K562 (cell line): Measurements from ENCODE around the gene PGAP2. TPM values are rescaled to one million over a fixed set of nuclear protein-coding genes. Genes with fewer than 3 reads are reported as not detected.

Experiments
- BCL6 ChIP-seq: fragments of 250-450 bp; sonication (Bioruptor Pico); IDR thresholded peaks from 2 replicates; pipeline ENCODE4 v1.4.0; 2020
- FOXM1 ChIP-seq, 2 experiments: fragments of 450-650 bp in 1 of 2; sonication (generic) in 1 of 2; formaldehyde crosslinking in 1 of 2; IDR thresholded peaks; 2 replicates each; pipeline versions ENCODE4 v1.6.1 to v1.9.0; 2017 to 2022; ENCODE audit warnings: low read depth in 2 of 2, mild to moderate bottlenecking in 2 of 2, missing genetic modification reagents in 1 of 2, moderate library complexity in 1 of 2
- MGA ChIP-seq: fragments of 450-650 bp; IDR thresholded peaks from 2 replicates; pipeline ENCODE4 v1.6.1; 2016; ENCODE audit warnings: mild to moderate bottlenecking, moderate library complexity
- NCOR1 ChIP-seq: fragments of 450-650 bp; IDR thresholded peaks from 2 replicates; pipeline ENCODE4 v1.6.1; 2016; ENCODE audit warnings: mild to moderate bottlenecking, moderate library complexity
- PREB ChIP-seq: sonication (generic); formaldehyde crosslinking; IDR thresholded peaks from 2 replicates; pipeline ENCODE4 v1.8.1; 2023; ENCODE audit warnings: mild to moderate bottlenecking, missing genetic modification reagents
- SIRT6 ChIP-seq: IDR thresholded peaks from one replicate; pipeline ENCODE4 v1.6.1; 2012; ENCODE audit warnings: low read depth, mild to moderate bottlenecking, control low read depth, inconsistent platforms, low read length, moderate library complexity
- ZNF384 ChIP-seq: IDR thresholded peaks from 2 replicates; pipeline ENCODE4 v1.6.1; 2012; ENCODE audit warnings: low read depth, low read length, improper control_type of control experiment
- ZNF609 ChIP-seq: sonication (generic); formaldehyde crosslinking; IDR thresholded peaks from 2 replicates; pipeline ENCODE4 v1.8.1; 2023; ENCODE audit warnings: missing genetic modification reagents, mild to moderate bottlenecking, borderline replicate concordance
- polyA plus RNA-seq, 8 experiments: library from polyadenylated mRNA; depleted of rRNA in 4 of 8; stranded (reverse) in 5 of 8; unstranded in 3 of 8; fragments of >200 nt; fragmentation: Nextera tagmentation in 2 of 8; fragmentation: Illumina TruSeq in 1 of 8; extraction: Ambion mirVana in 2 of 8; extraction: Trizol in 1 of 8; gene quantifications; 2 replicates each; pipeline versions ENCODE4 v1.2.1 to v1.2.3, GENCODE V29; 2011 to 2014; ENCODE audit warnings: inconsistent platforms in 1 of 8, missing spikeins in 1 of 8
- total RNA-seq, 7 experiments: library from RNA; depleted of rRNA in 6 of 7; stranded (reverse); fragments of >200 nt in 6 of 7; fragmentation: Illumina TruSeq in 2 of 7; extraction: Trizol in 2 of 7; gene quantifications; 2 replicates each; pipeline versions ENCODE4 v1.2.1 to v1.2.3, GENCODE V29; 2011 to 2021; ENCODE audit warnings: low replicate concordance in 1 of 7

Gene PGAP2
- total and polyA plus RNA-seq, 9 of the 15 experiments (the other 6 are each of a cell fraction or from before 2014, with no cell fraction given): 17.9 to 47.2 (median 33.7) TPM

GRCh38 chr11:3867209-3868091, 59.1 kb downstream of the PGAP2 start (continued):
- TF ChIP-seq MGA (0 out of 2 replicates have a peak, but pooled peaks have one; percentile 25), ZNF609 (CRISPR knock-in tag) (no peak), SIRT6 (no peak), ZNF384 (no peak), FOXM1 (IDR thresholded peaks at IDR 0.05; ENCODE audit: low read depth) (peak; percentile 73), FOXM1 (CRISPR knock-in tag; IDR thresholded peaks at IDR 0.05; ENCODE audit: low read depth) (no peak), NCOR1 (peak; percentile 91), BCL6 (CRISPR knock-in tag) (no peak), PREB (no peak)
